Adrenal gland (tissue), 5 donors: ENCODE data around the gene GMDS.

Experiments used
- CTCF ChIP-seq, 6 experiments: fragments of 450-650 bp in 4 of 6; fragments of 200-600 bp in 2 of 6; sonication (generic) in 1 of 6; IDR thresholded peaks; 1 replicate in 5 of 6; 2 replicates in 1 of 6; pipeline versions ENCODE4 v1.5.1 to v1.8.0; 2016 to 2021; ENCODE audit warnings: antibody characterized with exemption in 6 of 6, mild to moderate bottlenecking in 2 of 6, moderate library complexity in 1 of 6
- POLR2A ChIP-seq, 2 donors: fragments of 450-650 bp; IDR thresholded peaks; one replicate each; pipeline ENCODE4 v1.6.1; 2017; ENCODE audit warnings: antibody characterized with exemption in 2 of 2, mild to moderate bottlenecking in 2 of 2, moderate library complexity in 1 of 2
- donor health status: DM: no; HTN: no; CAD: no.

- TF ChIP-seq CTCF (IDR thresholded peaks at IDR 0.05) (no peak), POLR2A (IDR thresholded peaks at IDR 0.05) (no peak)
These were observed 40.0 kb downstream of the GMDS start for GRCh38 chr6:2205396-2205795.
